ENCODE data around the gene PLCL2. TPM values are rescaled to one million over a fixed set of nuclear protein-coding genes. Genes with fewer than 3 reads are reported as not detected.

PLCL2 gene
- total RNA-seq, 1 experiment from 2014 or later: 32.1 TPM

- Histone ChIP-seq H4K8ac (replicated peaks; ENCODE audit: insufficient read length, low read depth, low read length) (no peak overlapping the region), H2AK5ac (ENCODE audit: insufficient read length, low read length) (no peak overlapping the region), H3T11ph (ENCODE audit: low read length) (no peak overlapping the region), H3K23ac (ENCODE audit: insufficient read length, low read depth, low read length) (no peak overlapping the region), H3K79me2 (ENCODE audit: insufficient read depth, low read length) (0 out of 2 replicates have a peak, but pooled peaks cover 2% of the 10 kb centered on the region), H4K91ac (ENCODE audit: insufficient read length, low read depth, low read length) (no peak overlapping the region), H3K79me1 (ENCODE audit: insufficient read depth, low read depth, low read length, poor library complexity, severe bottlenecking) (no peaks in the 10 kb centered on the region), H3K27ac (ENCODE audit: insufficient read length, low read depth, low read length) (no peak overlapping the region), H2BK12ac (ENCODE audit: insufficient read length, low read depth, low read length) (no peak overlapping the region), H2BK120ac (ENCODE audit: low read depth, low read length, poor library complexity, severe bottlenecking) (no peak overlapping the region), H2BK5ac (ENCODE audit: insufficient read length, low read length) (no peak overlapping the region), H2BK15ac (ENCODE audit: low read depth, low read length) (no peak overlapping the region), H3K18ac (ENCODE audit: insufficient read length, low read depth, low read length) (no peak overlapping the region), H2BK20ac (ENCODE audit: low read depth, low read length, poor library complexity, severe bottlenecking) (no peak overlapping the region), H3K14ac (ENCODE audit: insufficient read depth, low read length) (no peak overlapping the region), H4K5ac (ENCODE audit: insufficient read length, low read depth, low read length) (no peak overlapping the region), H3K23me2 (ENCODE audit: insufficient read length, low read depth, low read length, poor library complexity, severe bottlenecking) (no peaks in the 10 kb centered on the region), H3K27me3 (ENCODE audit: insufficient read depth, low read length) (no peaks in the 10 kb centered on the region), H3K9me3 (ENCODE audit: control insufficient read depth, low read depth, low read length) (no peaks in the 10 kb centered on the region), H4K20me1 (ENCODE audit: control insufficient read depth, insufficient read depth, insufficient read length) (no peaks in the 10 kb centered on the region), H2AFZ (ENCODE audit: low read length) (no peak overlapping the region), H3K56ac (ENCODE audit: insufficient read length, low read depth, low read length) (no peak overlapping the region), H3K4me1 (ENCODE audit: insufficient read depth, low read length) (no peaks in the 10 kb centered on the region), H3K4ac (ENCODE audit: low read depth, low read length) (no peak overlapping the region), H3K9ac (ENCODE audit: extremely low read depth, insufficient read length, low read length) (no peak overlapping the region), H3K4me2 (ENCODE audit: insufficient read depth, insufficient read length, low read length) (no peak overlapping the region)
- no peak for TF ChIP-seq CTCF (conservative IDR thresholded peaks at IDR 0.05)
- no peak overlapping the region for H3K27ac Mint-ChIP-seq
- no peak for DNase-seq
- H3K9me3 Mint-ChIP-seq: no peaks in the 10 kb centered on the region
- no CpG with 5 or more reads among the region's 2 CpGs for WGBS (ENCODE audit: extremely low coverage, insufficient read length, low lambda C conversion rate)
- H3K4me1 Mint-ChIP-seq: peaks cover 38 to 44% of the 10 kb centered on the region in 2 experiments
- H3K27me3 Mint-ChIP-seq (ENCODE audit: low read depth): no peaks in the 10 kb centered on the region
- H3K4me3 Mint-ChIP-seq: no peak overlapping the region
- H3K36me3 Mint-ChIP-seq (ENCODE audit: insufficient read depth in 1 of 3, low read depth in 3 of 3): no peaks in the 10 kb centered on the region
Measured at GRCh38 chr3:16908896-16909295, 24.1 kb downstream of the PLCL2 start.
